Forelimb muscle (tissue), 1 donor: ENCODE results near the gene LDAH. TPM values are rescaled to one million over a fixed set of nuclear protein-coding genes. Genes with fewer than 3 reads are reported as not detected.

Experiments
- DNase-seq: peaks from one replicate; pipeline ENCODE4 v3.0.0-alpha.2; 2013; ENCODE audit warnings: low read depth
- polyA plus RNA-seq: library from polyadenylated mRNA; unstranded; fragments of 120-200 nt; gene quantifications from one replicate; pipeline ENCODE4 v1.2.1, GENCODE V29; 2013; ENCODE audit not compliant: insufficient read length

Gene LDAH
- polyA plus RNA-seq, 1 donor: 10.1 TPM

DNA sequence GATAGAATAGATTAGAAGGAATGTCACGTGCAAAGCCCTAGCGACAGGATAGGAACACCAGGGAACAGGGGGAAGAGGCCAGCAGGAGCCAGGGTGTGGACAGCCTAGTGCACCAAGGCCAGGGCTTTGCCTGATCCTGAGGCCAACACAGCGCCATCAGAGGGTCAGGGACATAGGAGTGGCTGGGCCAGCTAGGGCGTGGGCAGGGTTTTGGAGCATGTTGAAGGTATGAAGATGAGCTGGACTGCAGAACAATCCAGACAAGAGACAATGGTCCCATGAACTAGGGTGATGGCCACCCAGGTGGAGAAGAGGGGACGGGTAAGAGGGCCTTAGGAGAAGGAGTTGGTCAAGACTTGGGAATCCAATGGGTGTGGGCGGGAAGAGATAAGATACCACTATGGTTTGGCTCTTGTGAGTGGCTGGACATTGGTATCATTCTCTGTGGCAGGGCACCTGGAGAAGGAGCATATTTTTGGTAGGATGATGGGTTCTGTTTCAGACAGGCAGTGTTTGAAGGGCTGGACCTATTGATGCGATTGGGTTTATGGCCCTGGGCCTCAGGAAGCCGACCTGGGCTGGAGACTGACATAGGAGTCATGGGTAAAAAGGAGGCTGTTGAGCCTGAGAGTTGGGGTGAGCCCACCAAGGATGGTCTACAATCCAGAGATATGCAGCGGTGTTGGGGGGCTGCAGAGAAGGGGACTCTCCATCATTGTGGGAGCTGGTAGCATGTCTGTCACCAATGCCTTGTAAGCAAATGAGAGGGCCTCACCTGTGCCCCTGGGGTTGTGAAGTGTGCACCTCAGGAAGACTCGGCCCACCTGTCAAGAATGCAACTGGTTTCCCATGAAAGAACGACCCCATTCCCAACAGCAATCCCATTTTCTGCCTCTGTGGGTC, 170.0 kb downstream of the LDAH start:
- DNase-seq: no peak

DNA sequence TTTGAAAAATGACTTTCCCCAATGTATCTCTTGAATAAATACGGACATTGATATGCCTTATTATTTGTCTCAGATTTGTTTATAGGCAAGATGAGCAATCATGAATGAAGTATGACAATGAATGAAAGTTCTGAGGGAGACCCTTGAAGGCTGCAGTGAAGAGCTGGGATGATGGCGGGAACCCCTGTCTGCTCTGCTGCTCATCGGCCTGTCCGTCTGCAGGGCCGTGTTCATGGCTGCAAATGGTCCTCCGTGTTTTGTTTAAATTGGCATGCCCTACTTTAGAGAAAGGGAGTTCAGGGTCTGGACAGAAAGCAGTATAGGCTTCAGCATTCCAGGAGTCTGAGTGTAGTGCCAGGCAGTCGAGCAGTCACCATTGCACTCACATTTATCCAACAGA, 170.8 kb downstream of the LDAH start:
- DNase-seq: no peak

GRCh38 chr2:20651731-20652099, 171.2 kb downstream of the LDAH start:
- DNase-seq: no peak

DNA sequence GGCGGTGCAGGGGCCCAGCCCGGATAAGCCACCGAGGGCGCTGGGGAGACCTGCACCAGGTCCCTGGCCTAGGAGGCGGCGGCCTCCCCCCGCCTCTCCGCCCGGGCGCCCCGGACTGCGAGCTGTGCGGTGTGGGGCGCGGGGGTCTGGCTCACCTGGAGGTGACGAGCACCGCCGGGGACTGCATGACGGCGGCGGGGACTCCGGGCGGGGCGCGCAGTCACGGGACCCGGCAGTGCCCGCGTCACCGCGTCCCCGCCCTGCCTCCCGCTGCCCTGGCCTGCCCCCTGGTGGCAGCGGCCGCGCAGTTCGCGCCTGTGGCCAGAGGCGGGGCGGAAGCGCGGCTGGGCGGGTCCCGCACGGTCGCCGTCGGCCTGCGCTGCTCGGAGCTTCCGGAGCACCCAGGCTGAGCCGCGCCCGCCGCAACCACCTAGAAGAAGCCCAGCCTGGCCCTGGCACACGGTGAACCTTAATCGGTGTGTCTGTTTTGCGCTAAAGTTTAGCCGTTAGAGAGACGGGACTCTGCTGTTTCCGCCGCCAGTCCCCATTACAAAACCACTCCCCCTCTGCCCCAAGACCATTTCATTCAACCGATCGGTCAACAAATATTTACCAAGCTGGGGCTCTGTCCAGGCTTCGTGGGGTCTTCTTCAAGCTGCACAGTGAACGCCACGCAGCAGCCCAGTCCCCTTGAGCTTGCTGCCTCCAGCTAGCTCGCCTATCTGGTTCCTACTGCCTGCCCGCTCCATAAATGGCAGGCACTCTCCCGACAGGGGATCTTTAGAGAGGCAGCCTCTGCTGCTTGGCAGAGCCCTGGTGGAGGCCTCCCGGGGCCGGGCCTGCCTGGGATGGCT, 171.8 kb downstream of the LDAH start, which contains the start of gene HS1BP3:
HS1BP3 (minus strand) TSS at position 222 of the 854 bp plus-strand sequence; CDS start at position 187, 35 bp downstream.
- peak; percentile 62 for DNase-seq

DNA sequence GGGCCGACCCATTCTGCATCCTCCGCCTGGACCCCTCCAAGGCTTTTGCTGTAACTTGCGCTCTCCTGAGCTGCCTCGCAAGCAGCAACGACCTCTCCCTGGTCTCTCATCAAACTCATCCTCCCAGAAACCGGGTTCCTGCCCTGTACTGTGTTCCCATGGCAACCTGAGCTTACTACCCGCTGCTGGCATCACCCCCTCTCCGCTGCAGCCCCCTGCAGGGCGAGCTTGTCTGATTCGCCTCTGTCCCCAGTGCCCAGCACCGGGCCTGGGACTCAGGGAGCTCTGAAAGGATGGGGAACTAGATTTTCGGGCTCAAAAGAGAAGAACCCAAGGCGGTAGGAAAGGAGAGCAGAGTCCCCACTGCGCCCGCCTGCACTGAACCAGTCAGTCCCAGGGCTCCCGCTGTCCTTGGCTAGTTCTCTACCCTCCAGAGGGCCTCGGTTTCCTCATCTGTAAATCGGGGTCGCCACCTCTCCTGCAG, 172.5 kb downstream of the LDAH start:
- DNase-seq: no peak

DNA sequence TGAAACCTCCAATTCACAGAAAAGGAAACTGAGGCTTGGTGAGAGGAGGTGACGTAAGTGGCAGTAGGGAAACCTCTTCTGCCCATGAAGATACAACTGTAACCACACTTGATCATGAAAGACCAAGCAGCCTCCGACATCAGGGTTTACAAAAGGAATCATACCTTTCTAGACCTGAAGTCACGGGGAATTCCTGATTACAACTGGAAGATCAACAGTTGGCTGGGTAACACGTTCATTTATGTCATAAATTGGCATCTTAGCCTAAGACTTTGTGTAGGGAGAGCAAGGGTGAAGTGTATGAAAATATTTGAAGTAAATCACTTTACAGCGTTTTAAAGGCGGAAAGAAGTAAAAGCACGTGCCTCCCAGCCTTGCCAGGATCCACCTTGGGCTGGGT, 172.9 kb downstream of the LDAH start:
- DNase-seq: no peak

GRCh38 chr2:20649576-20649975, 173.3 kb downstream of the LDAH start:
- DNase-seq: no peak

GRCh38 chr2:20648831-20649230, 174.1 kb downstream of the LDAH start:
- no peak for DNase-seq

DNA sequence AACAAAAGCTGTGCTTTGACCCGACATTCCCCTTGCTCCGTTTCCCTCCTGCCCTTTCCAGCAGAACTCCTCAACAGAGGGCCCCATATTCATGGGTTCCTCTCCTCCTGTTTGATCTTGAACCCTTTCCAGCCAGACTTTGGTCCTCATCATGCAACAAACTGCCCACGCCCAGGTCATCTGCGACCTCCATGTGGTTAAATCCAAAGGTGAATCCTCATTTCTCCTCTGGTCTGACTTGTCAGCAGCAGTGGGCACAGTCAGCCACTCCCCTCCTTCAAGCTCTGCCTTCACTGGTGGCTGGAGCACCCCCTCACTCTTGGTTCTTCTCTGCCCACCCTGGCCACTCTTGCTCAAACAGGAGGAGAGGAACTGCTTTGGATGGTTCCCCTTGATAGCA, 174.7 kb downstream of the LDAH start:
- DNase-seq: no peak

- DNase-seq: no peak
Observed at GRCh38 chr2:20647738-20648137, 175.2 kb downstream of the LDAH start.

DNA sequence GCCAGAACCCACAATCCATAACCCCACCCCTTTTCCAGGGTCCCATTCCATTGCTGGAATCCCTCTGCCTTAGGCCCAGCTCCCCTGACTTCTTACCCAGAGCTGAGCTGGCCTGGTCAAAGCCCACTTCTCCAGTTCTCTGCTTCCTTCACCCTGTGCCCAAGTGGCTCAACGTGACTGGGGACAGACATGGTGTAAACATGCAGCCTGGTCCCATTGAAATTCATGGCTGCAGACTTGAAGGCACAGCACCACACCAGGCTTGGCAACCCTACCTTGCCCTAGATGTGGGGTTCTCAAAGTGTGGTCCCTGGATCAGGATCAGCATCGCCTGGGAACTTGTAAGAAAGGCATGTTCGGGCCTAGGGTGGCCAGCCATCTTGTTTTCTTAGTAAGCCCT, 175.7 kb downstream of the LDAH start:
- no peak for DNase-seq

DNA sequence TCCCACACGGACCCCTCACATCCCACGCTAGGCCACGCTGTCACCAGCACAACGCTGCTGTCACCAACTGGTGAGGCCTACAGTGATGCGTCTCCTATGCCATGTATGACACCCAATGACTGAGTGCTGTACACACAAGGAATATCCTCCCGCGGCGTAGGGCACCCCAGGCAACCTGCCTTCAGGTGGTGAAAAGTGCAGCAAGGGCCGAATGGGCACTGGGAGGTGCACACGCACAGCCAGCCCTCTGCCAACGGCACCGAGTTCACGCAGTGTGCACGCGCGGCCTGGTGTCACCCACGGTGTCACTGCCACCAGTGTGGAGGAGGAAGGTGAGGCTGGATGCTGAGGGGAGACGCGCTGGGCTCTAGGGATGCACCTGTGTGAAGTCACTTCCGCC, 176.5 kb downstream of the LDAH start:
- DNase-seq: no peak

DNA sequence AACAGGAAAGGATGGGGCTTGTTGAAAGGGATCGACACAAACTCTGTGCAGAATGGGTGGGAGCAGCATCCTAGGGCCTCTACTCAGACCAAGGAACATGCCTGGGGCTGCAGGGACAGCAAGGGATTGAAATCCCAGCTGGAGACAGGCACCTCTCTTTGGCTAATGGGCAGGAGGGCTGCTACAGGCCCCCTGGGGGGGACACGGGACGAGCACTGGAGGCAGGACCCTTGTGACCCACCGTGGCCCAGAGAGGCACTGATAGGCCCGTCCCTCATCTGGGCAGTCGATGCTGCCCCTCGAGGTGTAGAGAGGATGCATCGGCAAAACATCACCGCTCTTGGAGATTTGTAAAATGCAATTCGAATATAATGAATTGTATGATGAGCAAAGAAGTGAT, 177.1 kb downstream of the LDAH start:
- no peak for DNase-seq

DNA sequence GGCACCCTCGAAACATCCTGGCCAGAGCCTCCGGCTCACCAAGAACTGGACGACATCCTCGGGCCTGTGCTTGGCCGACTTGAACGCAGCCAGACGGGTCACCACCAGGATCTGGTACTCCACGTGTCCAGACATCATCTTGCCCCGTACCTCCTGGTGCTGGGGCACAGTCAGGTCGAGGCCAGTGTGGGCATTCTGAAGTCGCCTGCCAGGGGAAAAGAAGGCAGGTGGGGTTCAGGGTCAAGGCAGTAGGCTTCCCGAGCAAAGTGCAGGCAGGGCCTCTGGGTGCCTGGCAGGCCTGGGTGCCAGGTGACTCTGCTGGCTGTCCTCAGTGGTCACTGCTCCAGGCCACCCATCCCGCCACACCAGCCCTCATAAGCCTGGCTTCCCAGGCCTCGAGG, 177.6 kb downstream of the LDAH start:
- DNase-seq: no peak

DNA sequence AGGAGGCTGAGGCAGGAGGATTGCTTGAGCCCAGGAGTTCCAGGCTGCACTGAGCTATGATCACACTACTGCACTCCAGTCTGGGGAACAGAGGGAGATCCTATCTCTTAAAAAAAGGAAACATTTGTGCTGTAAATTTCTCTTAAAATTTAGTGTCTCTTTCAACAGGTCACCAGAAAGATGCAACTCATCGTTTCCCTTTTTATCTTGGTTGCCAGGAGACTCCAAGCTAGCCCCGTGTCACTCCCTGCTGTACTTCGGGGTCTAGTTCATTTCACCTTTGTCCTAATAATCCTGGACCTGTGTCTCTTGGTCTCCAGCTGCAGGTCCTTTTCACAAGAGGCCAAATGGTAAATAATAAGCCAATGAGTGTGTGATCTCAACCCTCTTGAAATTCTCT, 179.1 kb downstream of the LDAH start:
- no peak for DNase-seq

DNA sequence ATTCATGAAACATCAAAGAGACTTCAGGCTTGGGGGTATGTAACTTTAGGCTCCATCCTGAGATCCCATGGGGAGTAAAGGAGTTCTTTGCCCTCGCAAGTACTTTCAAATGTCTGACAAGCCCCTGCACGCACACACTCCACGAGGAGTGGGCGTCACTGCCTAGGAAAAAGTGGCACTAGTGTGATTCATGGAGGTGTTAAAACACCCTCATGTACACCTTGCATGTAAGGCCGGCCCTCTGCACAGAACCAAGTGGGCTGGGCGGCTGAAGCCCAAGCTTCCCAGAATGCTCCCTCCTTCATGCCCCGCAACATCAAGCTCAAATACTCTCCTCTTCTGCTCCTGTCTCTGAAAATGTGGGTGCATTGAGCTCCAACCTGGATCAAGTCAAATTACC, 179.8 kb downstream of the LDAH start:
- no peak for DNase-seq

GRCh38 chr2:20642055-20642971, 180.6 kb downstream of the LDAH start:
- DNase-seq: peak; percentile 31

DNA sequence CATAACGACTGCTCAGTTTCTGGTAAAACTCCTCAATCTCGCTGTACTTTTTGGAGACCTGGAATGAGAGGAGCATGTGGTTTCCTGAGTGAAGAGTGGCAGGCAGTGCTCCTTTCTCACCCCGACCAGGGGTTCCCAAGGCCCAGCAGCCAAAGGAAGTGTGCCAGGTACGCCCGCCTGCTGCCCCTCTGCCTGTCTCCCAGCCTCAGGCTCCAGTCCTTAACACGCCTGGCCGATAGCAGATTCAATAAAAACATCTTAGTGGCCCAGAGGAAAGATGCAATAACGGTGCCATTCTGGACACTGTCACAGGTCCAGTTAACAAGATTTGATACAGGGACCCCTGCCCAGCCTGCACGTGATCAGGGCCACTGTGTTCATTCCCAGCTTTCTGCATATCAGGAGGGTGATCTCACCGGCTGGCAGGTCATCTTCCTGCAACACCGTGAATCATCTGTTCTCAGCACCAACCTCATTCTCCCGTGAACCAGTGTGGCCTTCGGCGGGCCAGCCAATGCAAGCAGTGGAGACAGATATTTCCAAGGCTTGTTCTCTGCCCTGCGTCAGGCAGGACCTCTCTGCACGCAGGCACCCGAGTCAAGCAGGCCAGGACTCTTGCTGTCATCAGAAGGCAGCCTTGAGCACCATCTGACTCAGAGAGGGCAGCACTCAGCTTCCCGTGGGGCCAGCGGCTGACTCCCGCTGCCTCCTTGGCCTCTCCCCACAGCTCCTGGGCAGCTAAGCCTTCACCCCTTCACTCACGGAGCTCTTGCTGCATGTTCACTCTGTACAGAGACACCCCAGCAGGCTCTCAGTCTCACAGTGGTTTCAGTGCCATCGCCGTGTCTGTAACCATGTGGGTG, 181.5 kb downstream of the LDAH start:
- no peak for DNase-seq

DNA sequence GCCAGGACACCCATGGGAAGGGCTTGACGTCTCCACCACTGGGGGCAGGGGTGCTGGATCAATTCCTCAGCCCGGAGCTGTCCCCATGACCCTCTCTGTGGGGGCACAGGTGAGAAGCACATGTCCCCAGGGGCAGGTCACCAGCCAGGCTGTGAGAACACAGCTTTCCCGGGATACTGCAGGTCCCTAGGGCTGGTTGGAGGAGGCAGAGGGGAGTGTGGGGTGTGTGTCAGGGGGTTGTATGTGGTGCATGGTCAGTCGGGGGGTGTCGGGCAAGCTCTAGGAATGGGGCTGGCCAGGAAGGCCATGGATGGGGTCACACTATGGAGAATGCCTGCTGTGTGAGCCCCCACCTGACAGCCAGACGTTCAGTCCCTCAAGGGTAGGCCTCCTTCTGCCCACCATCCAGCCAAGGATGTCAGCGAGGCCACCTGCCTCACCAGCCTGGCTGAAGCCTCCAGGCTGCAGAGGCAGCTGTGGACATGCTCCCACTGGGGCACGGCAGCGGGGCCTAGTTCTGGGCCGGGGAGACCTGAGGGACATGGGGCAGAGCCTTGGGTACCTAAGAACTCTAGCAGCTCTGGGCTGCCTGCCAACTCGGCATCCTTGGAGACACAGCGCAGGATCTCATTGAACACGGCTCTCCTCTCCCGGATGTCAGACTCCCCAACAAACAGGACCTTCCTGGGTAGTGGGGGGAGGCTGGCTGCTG, 182.3 kb downstream of the LDAH start:
- no peak for DNase-seq
